Astrocyte (in vitro differentiated cells and primary cell): Measurements from ENCODE around the gene VSNL1.

ENCODE experiments used
- EZH2 ChIP-seq: IDR thresholded peaks from 2 replicates; pipeline ENCODE4 v1.6.1; 2012; ENCODE audit warnings: mild to moderate bottlenecking, low read length, inconsistent platforms; ENCODE audit not compliant: insufficient read depth
- TF ChIP-seq, protein P1 (sequence below): IDR thresholded peaks from 2 replicates; pipeline ENCODE4 v1.5.1; 2011; ENCODE audit warnings: low read depth, mild to moderate bottlenecking, inconsistent platforms, low read length, moderate library complexity; ENCODE audit not compliant: insufficient read depth

GRCh38 chr2:17690776-17691175 is 150.3 kb downstream of the VSNL1 start:
- TF ChIP-seq, protein P1, sequence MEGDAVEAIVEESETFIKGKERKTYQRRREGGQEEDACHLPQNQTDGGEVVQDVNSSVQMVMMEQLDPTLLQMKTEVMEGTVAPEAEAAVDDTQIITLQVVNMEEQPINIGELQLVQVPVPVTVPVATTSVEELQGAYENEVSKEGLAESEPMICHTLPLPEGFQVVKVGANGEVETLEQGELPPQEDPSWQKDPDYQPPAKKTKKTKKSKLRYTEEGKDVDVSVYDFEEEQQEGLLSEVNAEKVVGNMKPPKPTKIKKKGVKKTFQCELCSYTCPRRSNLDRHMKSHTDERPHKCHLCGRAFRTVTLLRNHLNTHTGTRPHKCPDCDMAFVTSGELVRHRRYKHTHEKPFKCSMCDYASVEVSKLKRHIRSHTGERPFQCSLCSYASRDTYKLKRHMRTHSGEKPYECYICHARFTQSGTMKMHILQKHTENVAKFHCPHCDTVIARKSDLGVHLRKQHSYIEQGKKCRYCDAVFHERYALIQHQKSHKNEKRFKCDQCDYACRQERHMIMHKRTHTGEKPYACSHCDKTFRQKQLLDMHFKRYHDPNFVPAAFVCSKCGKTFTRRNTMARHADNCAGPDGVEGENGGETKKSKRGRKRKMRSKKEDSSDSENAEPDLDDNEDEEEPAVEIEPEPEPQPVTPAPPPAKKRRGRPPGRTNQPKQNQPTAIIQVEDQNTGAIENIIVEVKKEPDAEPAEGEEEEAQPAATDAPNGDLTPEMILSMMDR, result no peak
- no peak for TF ChIP-seq EZH2
